Trophoblast cell (in vitro differentiated cells and primary cell): ENCODE measurements around the gene OR10H2.

Source experiments
- DNase-seq, 2 donors: peaks; one replicate each; pipeline ENCODE4 v3.0.0-alpha.2; 2016
- H2AFZ ChIP-seq: 2 replicates; pipeline ENCODE4 v1.6.1; 2013; ENCODE audit warnings: low read length, moderate library complexity, mild to moderate bottlenecking; ENCODE audit not compliant: insufficient read depth, poor library complexity
- H2AK5ac ChIP-seq: 2 replicates; pipeline ENCODE4 v1.6.1; 2013; ENCODE audit warnings: mild to moderate bottlenecking, low read length
- H2BK120ac ChIP-seq: 2 replicates; pipeline ENCODE4 v1.6.1; 2013; ENCODE audit warnings: low read length, mild to moderate bottlenecking, moderate library complexity; ENCODE audit not compliant: insufficient read depth, poor library complexity
- H2BK12ac ChIP-seq: 2 replicates; pipeline ENCODE4 v1.6.1; 2013; ENCODE audit warnings: mild to moderate bottlenecking, low read length, moderate library complexity
- H2BK5ac ChIP-seq: 2 replicates; pipeline ENCODE4 v1.6.1; 2013; ENCODE audit warnings: low read length, low read depth, moderate library complexity, mild to moderate bottlenecking; ENCODE audit not compliant: poor library complexity
- H3K14ac ChIP-seq: 2 replicates; pipeline ENCODE4 v1.6.1; 2013; ENCODE audit warnings: mild to moderate bottlenecking, low read length
- H3K18ac ChIP-seq: 2 replicates; pipeline ENCODE4 v1.6.1; 2013; ENCODE audit warnings: mild to moderate bottlenecking, low read length
- H3K23ac ChIP-seq: 2 replicates; pipeline ENCODE4 v1.6.1; 2013; ENCODE audit warnings: low read length
- H3K27ac ChIP-seq: 2 replicates; pipeline ENCODE4 v1.5.1; 2013; ENCODE audit warnings: low read depth, mild to moderate bottlenecking, inconsistent platforms, low read length, moderate library complexity
- H3K27me3 ChIP-seq: 2 replicates; pipeline ENCODE4 v1.6.1; 2013; ENCODE audit warnings: inconsistent platforms, mild to moderate bottlenecking, low read length, moderate library complexity; ENCODE audit not compliant: insufficient read depth
- H3K36me3 ChIP-seq, 2 experiments: 1 replicate in 1 of 2; 2 replicates in 1 of 2; pipeline ENCODE4 v1.6.1; 2013; ENCODE audit warnings: low read length in 2 of 2, mild to moderate bottlenecking in 2 of 2, moderate library complexity in 1 of 2; ENCODE audit not compliant: insufficient read depth in 2 of 2, control insufficient read depth in 1 of 2
- H3K4ac ChIP-seq: 2 replicates; pipeline ENCODE4 v1.6.1; 2013; ENCODE audit warnings: low read depth, mild to moderate bottlenecking, low read length, moderate library complexity
- H3K4me1 ChIP-seq, 2 experiments: 1 replicate in 1 of 2; 2 replicates in 1 of 2; pipeline ENCODE4 v1.6.1; 2013; ENCODE audit warnings: low read length in 2 of 2, mild to moderate bottlenecking in 2 of 2, moderate library complexity in 1 of 2; ENCODE audit not compliant: insufficient read depth in 2 of 2, control insufficient read depth in 1 of 2
- H3K4me2 ChIP-seq: 2 replicates; pipeline ENCODE4 v1.6.1; 2013; ENCODE audit warnings: inconsistent platforms, mild to moderate bottlenecking, low read length, moderate library complexity
- H3K4me3 ChIP-seq: 2 replicates; pipeline ENCODE4 v1.5.1; 2013; ENCODE audit warnings: mild to moderate bottlenecking, low read depth, low read length, inconsistent platforms
- H3K79me1 ChIP-seq: one replicate; pipeline ENCODE4 v1.6.1; 2013; ENCODE audit warnings: low read length
- H3K79me2 ChIP-seq: 2 replicates; pipeline ENCODE4 v1.6.1; 2013; ENCODE audit warnings: low read length, mild to moderate bottlenecking; ENCODE audit not compliant: control insufficient read depth, insufficient read depth, poor library complexity
- H3K9ac ChIP-seq: 2 replicates; pipeline ENCODE4 v1.6.1; 2013; ENCODE audit warnings: mild to moderate bottlenecking, low read length
- H3K9me3 ChIP-seq: 2 replicates; pipeline ENCODE4 v1.6.1; 2013; ENCODE audit warnings: low read depth, mild to moderate bottlenecking, control low read depth, inconsistent platforms, low read length; ENCODE audit not compliant: insufficient read depth
- H4K12ac ChIP-seq: 2 replicates; pipeline ENCODE4 v1.6.1; 2013; ENCODE audit warnings: low read depth, mild to moderate bottlenecking, low read length, moderate library complexity
- H4K8ac ChIP-seq: 2 replicates; pipeline ENCODE4 v1.6.1; 2013; ENCODE audit warnings: low read depth, mild to moderate bottlenecking, low read length, moderate library complexity
- H4K91ac ChIP-seq: one replicate; pipeline ENCODE4 v1.6.1; 2013; ENCODE audit warnings: low read depth, mild to moderate bottlenecking, low read length, moderate library complexity
- WGBS: extraction: QIAGEN DNeasy Blood & Tissue Kit; methylation state at CpG from one replicate; pipeline ENCODE4 v1.1.7; 2013; ENCODE audit warnings: missing lambda C conversion rate; ENCODE audit not compliant: insufficient read length, insufficient coverage; ENCODE audit errors: extremely low coverage; 5-methylcytosine and 5-hydroxymethylcytosine counted together

Gene OR10H2

DNA sequence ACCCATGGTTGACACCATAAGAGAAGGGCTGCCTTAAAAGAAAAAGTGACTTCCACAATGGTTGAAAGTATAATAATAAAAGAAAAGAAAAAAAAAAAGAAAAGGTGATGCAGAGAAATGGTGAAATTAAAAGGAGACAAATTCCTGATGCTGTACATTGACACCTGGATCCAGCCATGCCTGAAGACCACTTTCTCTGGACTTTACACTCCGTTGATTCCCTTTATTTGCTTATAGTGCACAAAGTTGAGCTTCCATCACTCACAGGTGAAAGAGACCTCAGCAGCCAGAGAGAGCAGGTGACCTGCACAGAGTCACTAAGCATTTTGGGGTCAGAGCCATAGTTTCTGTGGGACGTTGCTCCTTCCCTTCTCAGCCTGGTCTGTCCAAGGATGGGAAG lies 47.4 kb downstream of the OR10H2 start:
- Histone ChIP-seq H2BK12ac (no peak overlapping the region), H3K18ac (no peak overlapping the region), H3K9me3 (peaks cover 49% of the 10 kb centered on the region), H3K4me2 (no peak overlapping the region), H3K9ac (no peak overlapping the region), H3K27ac (no peak overlapping the region), H3K27me3 (no peaks in the 10 kb centered on the region), H3K4me1 (no peaks in the 10 kb centered on the region), H3K4ac (no peak overlapping the region), H2AFZ (no peak overlapping the region), H2AK5ac (no peak overlapping the region), H2BK120ac (no peak overlapping the region), H3K79me1 (no peaks in the 10 kb centered on the region), H3K23ac (no peak overlapping the region), H3K79me2 (no peaks in the 10 kb centered on the region), H3K4me3 (no peak overlapping the region), H3K14ac (no peak overlapping the region), H4K91ac (no peak overlapping the region), H4K12ac (no peak overlapping the region), H3K36me3 (no peaks in the 10 kb centered on the region), H2BK5ac (no peak overlapping the region), H4K8ac (no peak overlapping the region)
- no CpG with 5 or more reads among the region's 2 CpGs for WGBS
- no peak for DNase-seq

DNA sequence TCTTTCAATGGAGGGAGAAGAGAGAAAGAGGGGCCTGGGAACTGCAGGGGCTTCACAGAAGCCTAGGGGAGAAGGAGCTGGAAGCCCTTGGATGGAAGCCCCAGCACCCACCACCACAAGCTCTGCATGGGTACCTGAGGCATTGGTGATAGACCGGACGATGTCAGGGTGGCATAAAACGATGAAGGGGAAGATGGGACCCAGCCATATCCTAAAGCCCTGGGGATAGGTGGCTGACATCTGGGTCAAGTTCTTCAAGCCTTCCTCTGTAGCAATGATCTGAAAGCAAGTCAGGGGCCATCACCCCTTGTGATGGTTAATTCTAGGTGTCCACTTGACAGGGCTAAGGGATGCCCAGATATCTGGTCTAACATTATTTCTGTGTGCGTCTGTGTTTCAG lies 48.4 kb downstream of the OR10H2 start:
- Histone ChIP-seq H2BK120ac (no peak overlapping the region), H3K18ac (no peak overlapping the region), H2AFZ (no peak overlapping the region), H3K14ac (no peak overlapping the region), H3K79me2 (no peaks in the 10 kb centered on the region), H2BK5ac (no peak overlapping the region), H3K4me3 (no peak overlapping the region), H3K27me3 (no peaks in the 10 kb centered on the region), H2BK12ac (no peak overlapping the region), H4K91ac (no peak overlapping the region), H2AK5ac (no peak overlapping the region), H3K36me3 (no peaks in the 10 kb centered on the region), H4K12ac (no peak overlapping the region), H3K4ac (no peak overlapping the region), H3K9ac (no peak overlapping the region), H3K4me2 (no peak overlapping the region), H4K8ac (no peak overlapping the region), H3K79me1 (no peaks in the 10 kb centered on the region), H3K27ac (no peak overlapping the region), H3K23ac (no peak overlapping the region), H3K4me1 (no peaks in the 10 kb centered on the region), H3K9me3 (peaks cover 56% of the 10 kb centered on the region)
- no CpG with 5 or more reads among the region's 4 CpGs for WGBS
- DNase-seq, result no peak

DNA sequence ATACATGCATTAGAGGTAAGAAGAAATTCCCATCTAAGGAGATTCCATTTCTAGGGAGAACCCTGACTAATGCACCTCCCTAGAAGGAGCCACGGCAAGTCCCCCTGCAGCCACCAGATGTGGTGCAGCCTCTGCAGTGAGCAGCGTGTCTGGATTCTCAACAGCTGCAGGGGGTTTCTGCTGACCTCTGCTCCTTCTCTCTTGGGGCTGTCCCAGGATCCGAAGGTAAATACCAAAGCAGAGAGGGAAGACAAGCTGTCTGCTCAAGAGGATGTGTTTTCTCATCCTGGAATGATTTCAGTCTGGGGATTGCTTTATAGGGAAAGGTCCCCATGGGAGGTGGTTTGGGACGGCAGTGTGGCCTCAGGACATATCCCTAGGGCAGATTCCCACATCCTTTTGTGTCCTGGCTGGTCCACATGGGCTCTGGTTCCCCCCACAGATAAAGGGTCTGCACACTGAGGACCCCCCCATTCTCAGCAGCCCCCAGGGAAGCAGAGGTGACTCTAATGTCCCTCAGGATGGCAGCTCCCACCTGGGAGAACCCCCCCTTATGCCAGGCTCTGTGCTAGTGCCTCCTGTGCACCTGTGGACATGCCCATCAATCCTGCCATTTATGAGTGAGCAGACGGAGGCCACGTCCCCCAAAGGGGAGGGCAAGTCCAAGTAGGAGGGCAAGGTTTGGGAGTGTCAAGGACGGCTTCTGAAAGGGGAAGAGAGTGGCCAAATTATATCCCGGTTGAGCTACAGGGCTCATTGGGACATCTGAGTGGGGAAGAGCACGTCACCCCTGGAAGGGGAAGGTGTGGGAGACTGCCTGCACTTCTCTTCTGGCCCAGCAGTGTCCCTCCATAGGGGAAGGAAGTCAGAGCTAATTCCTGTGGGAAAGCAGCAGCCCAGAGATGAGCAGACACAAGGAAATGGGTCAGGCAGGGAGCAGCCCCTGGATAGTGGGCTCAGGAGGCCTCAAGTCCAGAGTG lies 49.5 kb downstream of the OR10H2 start:
- Histone ChIP-seq H3K79me1 (no peaks in the 10 kb centered on the region), H4K12ac (no peak overlapping the region), H3K23ac (no peak overlapping the region), H2BK12ac (no peak overlapping the region), H3K27ac (no peak overlapping the region), H2BK5ac (no peak overlapping the region), H3K4me1 (no peaks in the 10 kb centered on the region), H3K4me2 (no peak overlapping the region), H3K79me2 (no peaks in the 10 kb centered on the region), H3K27me3 (no peaks in the 10 kb centered on the region), H4K8ac (no peak overlapping the region), H2AK5ac (no peak overlapping the region), H3K14ac (no peak overlapping the region), H3K4me3 (no peak overlapping the region), H3K4ac (no peak overlapping the region), H3K9me3 (peaks cover 62% of the 10 kb centered on the region), H2BK120ac (no peak overlapping the region), H4K91ac (no peak overlapping the region), H3K36me3 (no peaks in the 10 kb centered on the region), H2AFZ (no peak overlapping the region), H3K18ac (no peak overlapping the region), H3K9ac (no peak overlapping the region)
- no CpG with 5 or more reads among the region's 9 CpGs for WGBS
- DNase-seq, result no peak
